ENCODE results near the gene TLE2.
"Not testable (repeated sequence)": the region's sequence is repeated elsewhere in the genome, so short reads cannot be mapped to it uniquely, and the experiment has no call there.

The TLE2 gene

GRCh38 chr19:3013263-3013725 lies 15.8 kb downstream of the TLE2 start:
- Histone ChIP-seq H2BK12ac (ENCODE audit: low read length) (no peak overlapping the region), H3K79me1 (ENCODE audit: low read depth, low read length) (no peaks in the 10 kb centered on the region), H3K4me1 (ENCODE audit: control insufficient read depth in 2 of 2, insufficient read depth in 1 of 2, low read depth in 1 of 2, low read length in 2 of 2) (peaks cover 0 to 12% of the 10 kb centered on the region in 2 donors), H3K9me3 (replicated peaks in 1 of 2; ENCODE audit: control insufficient read depth in 2 of 2, insufficient read depth in 1 of 2, low read depth in 1 of 2, low read length in 2 of 2) (no peaks in the 10 kb centered on the region), H2BK5ac (ENCODE audit: low read length) (no peak overlapping the region), H4K8ac (ENCODE audit: low read depth, low read length) (no peak overlapping the region), H3K4me2 (ENCODE audit: insufficient read depth, low read length, poor library complexity, severe bottlenecking) (no peak overlapping the region), H3K18ac (ENCODE audit: low read length) (peak overlapping the region; percentile 68), H4K91ac (ENCODE audit: low read depth, low read length, poor library complexity) (no peak overlapping the region), H2BK120ac (ENCODE audit: low read depth, low read length) (no peak overlapping the region), H3K4ac (ENCODE audit: low read length) (no peak overlapping the region), H3K23ac (ENCODE audit: low read depth, low read length, poor library complexity) (no peak overlapping the region), H3K36me3 (replicated peaks in 1 of 2; ENCODE audit: control insufficient read depth in 2 of 2, insufficient read depth in 2 of 2, low read length in 2 of 2) (no peaks in the 10 kb centered on the region), H2AK5ac (ENCODE audit: low read depth, low read length) (no peak overlapping the region), H3K4me3 (ENCODE audit: low read length in 2 of 2) (no peak overlapping the region), H3K14ac (ENCODE audit: low read length) (no peak overlapping the region), H2AFZ (ENCODE audit: low read length) (peak overlapping the region; percentile 41), H3K27ac (replicated peaks; ENCODE audit: low read length) (no peak overlapping the region), H2BK15ac (ENCODE audit: low read length) (no peak overlapping the region), H3K27me3 (ENCODE audit: control insufficient read depth in 3 of 3, insufficient read depth in 3 of 3, low read depth in 1 of 3, low read length in 3 of 3) (peaks cover 0 to 21% (median 2%) of the 10 kb centered on the region in 3 experiments), H3K9ac (ENCODE audit: low read depth, low read length, poor library complexity) (no peak overlapping the region)
- WGBS, 2 donors (ENCODE audit: extremely low coverage in 2 of 2, insufficient read length in 2 of 2, insufficient replicate concordance in 1 of 2), result no CpG with 5 or more reads among the region's 7 CpGs
- no peak for DNase-seq (ENCODE audit: low spot score)

- H3K27ac ChIP-seq (replicated peaks; ENCODE audit: low read length), result no peak overlapping the region
- peak overlapping the region; percentile 15 for H3K18ac ChIP-seq (ENCODE audit: low read length)
- H3K9me3 ChIP-seq (replicated peaks in 1 of 2; ENCODE audit: control insufficient read depth in 2 of 2, insufficient read depth in 1 of 2, low read depth in 1 of 2, low read length in 2 of 2), result no peaks in the 10 kb centered on the region
- no peaks in the 10 kb centered on the region for H3K36me3 ChIP-seq (replicated peaks in 1 of 2; ENCODE audit: control insufficient read depth in 2 of 2, insufficient read depth in 2 of 2, low read length in 2 of 2)
- H2BK5ac ChIP-seq (ENCODE audit: low read length), result no peak overlapping the region
- H3K14ac ChIP-seq (ENCODE audit: low read length), result no peak overlapping the region
- DNase-seq (ENCODE audit: low spot score), result no peak
- no peak overlapping the region for H3K4ac ChIP-seq (ENCODE audit: low read length)
- H2AK5ac ChIP-seq (ENCODE audit: low read depth, low read length), result peak overlapping the region; percentile 51
- H2BK120ac ChIP-seq (ENCODE audit: low read depth, low read length), result no peak overlapping the region
- peak overlapping the region; percentile 14 for H2BK12ac ChIP-seq (ENCODE audit: low read length)
- H3K27me3 ChIP-seq (ENCODE audit: control insufficient read depth in 3 of 3, insufficient read depth in 3 of 3, low read depth in 1 of 3, low read length in 3 of 3), result peaks cover 0 to 21% (median 2%) of the 10 kb centered on the region in 3 experiments
- H4K8ac ChIP-seq (ENCODE audit: low read depth, low read length), result no peak overlapping the region
- H3K9ac ChIP-seq (ENCODE audit: low read depth, low read length, poor library complexity), result peak overlapping the region; percentile 7
- no peak overlapping the region for H3K4me2 ChIP-seq (ENCODE audit: insufficient read depth, low read length, poor library complexity, severe bottlenecking)
- H2BK15ac ChIP-seq (ENCODE audit: low read length), result peak overlapping the region; percentile 62
- no peaks in the 10 kb centered on the region for H3K79me1 ChIP-seq (ENCODE audit: low read depth, low read length)
- no peak overlapping the region for H3K23ac ChIP-seq (ENCODE audit: low read depth, low read length, poor library complexity)
- WGBS, 2 donors (ENCODE audit: extremely low coverage in 2 of 2, insufficient read length in 2 of 2, insufficient replicate concordance in 1 of 2), result no CpG with 5 or more reads among the region's 16 CpGs
- no peak overlapping the region for H4K91ac ChIP-seq (ENCODE audit: low read depth, low read length, poor library complexity)
- peaks cover 0 to 12% of the 10 kb centered on the region in 2 donors for H3K4me1 ChIP-seq (ENCODE audit: control insufficient read depth in 2 of 2, insufficient read depth in 1 of 2, low read depth in 1 of 2, low read length in 2 of 2)
- H3K4me3 ChIP-seq (ENCODE audit: low read length in 2 of 2), result no peak overlapping the region
- H2AFZ ChIP-seq (ENCODE audit: low read length), result peak overlapping the region; percentile 41
These were observed 16.3 kb downstream of the TLE2 start for GRCh38 chr19:3012621-3013262.

DNA sequence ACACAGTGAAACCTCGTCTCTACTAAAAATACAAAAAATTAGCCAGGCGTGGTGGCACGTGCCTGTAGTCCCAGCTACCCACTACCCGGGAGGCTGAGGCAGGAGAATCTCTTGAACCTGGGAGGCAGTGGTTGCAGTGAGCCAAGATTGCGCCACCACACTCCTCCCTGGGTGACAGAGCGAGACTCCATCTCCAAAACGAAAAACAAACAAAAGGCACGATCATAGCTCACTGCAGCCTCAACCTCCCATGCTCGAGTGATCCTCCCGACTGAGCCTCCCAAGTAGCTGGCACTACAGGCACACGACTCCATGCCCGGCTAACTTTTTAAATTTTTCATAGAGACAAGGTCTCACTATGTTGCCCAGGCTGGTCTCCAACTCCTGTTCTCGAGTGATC lies 17.0 kb downstream of the TLE2 start:
- peaks cover 0 to 21% (median 2%) of the 10 kb centered on the region in 3 experiments for H3K27me3 ChIP-seq (ENCODE audit: control insufficient read depth in 3 of 3, insufficient read depth in 3 of 3, low read depth in 1 of 3, low read length in 3 of 3)
- not testable (repeated sequence) for H2AFZ ChIP-seq (ENCODE audit: low read length); H3K23ac ChIP-seq (ENCODE audit: low read depth, low read length, poor library complexity); DNase-seq (ENCODE audit: low spot score); H2BK5ac ChIP-seq (ENCODE audit: low read length); H2BK12ac ChIP-seq (ENCODE audit: low read length); H2BK15ac ChIP-seq (ENCODE audit: low read length); H3K4me2 ChIP-seq (ENCODE audit: insufficient read depth, low read length, poor library complexity, severe bottlenecking); H3K36me3 ChIP-seq (replicated peaks in 1 of 2; ENCODE audit: control insufficient read depth in 2 of 2, insufficient read depth in 2 of 2, low read length in 2 of 2); H3K18ac ChIP-seq (ENCODE audit: low read length); H3K4ac ChIP-seq (ENCODE audit: low read length); H4K8ac ChIP-seq (ENCODE audit: low read depth, low read length); H2BK120ac ChIP-seq (ENCODE audit: low read depth, low read length); H3K4me3 ChIP-seq (ENCODE audit: low read length in 2 of 2); H3K27ac ChIP-seq (replicated peaks; ENCODE audit: low read length); H4K91ac ChIP-seq (ENCODE audit: low read depth, low read length, poor library complexity); H3K14ac ChIP-seq (ENCODE audit: low read length); H3K79me1 ChIP-seq (ENCODE audit: low read depth, low read length); H3K9me3 ChIP-seq (replicated peaks in 1 of 2; ENCODE audit: control insufficient read depth in 2 of 2, insufficient read depth in 1 of 2, low read depth in 1 of 2, low read length in 2 of 2); H3K9ac ChIP-seq (ENCODE audit: low read depth, low read length, poor library complexity)
- peaks cover 0 to 12% of the 10 kb centered on the region in 2 donors for H3K4me1 ChIP-seq (ENCODE audit: control insufficient read depth in 2 of 2, insufficient read depth in 1 of 2, low read depth in 1 of 2, low read length in 2 of 2)
- peak overlapping the region; percentile 51 for H2AK5ac ChIP-seq (ENCODE audit: low read depth, low read length)
- WGBS, 2 donors (ENCODE audit: extremely low coverage in 2 of 2, insufficient read length in 2 of 2, insufficient replicate concordance in 1 of 2), result no CpG with 5 or more reads among the region's 13 CpGs

- H3K4ac ChIP-seq (ENCODE audit: low read length), result no peak overlapping the region
- peak overlapping the region; percentile 98 for H2BK15ac ChIP-seq (ENCODE audit: low read length)
- H3K9me3 ChIP-seq (replicated peaks in 1 of 2; ENCODE audit: control insufficient read depth in 2 of 2, insufficient read depth in 1 of 2, low read depth in 1 of 2, low read length in 2 of 2), result no peaks in the 10 kb centered on the region
- H2AFZ ChIP-seq (ENCODE audit: low read length), result no peak overlapping the region
- H3K14ac ChIP-seq (ENCODE audit: low read length), result no peak overlapping the region
- H3K18ac ChIP-seq (ENCODE audit: low read length), result peak overlapping the region; percentile 11
- H3K9ac ChIP-seq (ENCODE audit: low read depth, low read length, poor library complexity), result no peak overlapping the region
- H2BK5ac ChIP-seq (ENCODE audit: low read length), result no peak overlapping the region
- no peak overlapping the region for H2BK120ac ChIP-seq (ENCODE audit: low read depth, low read length)
- H4K91ac ChIP-seq (ENCODE audit: low read depth, low read length, poor library complexity), result no peak overlapping the region
- no peaks in the 10 kb centered on the region for H3K36me3 ChIP-seq (replicated peaks in 1 of 2; ENCODE audit: control insufficient read depth in 2 of 2, insufficient read depth in 2 of 2, low read length in 2 of 2)
- H4K8ac ChIP-seq (ENCODE audit: low read depth, low read length), result no peak overlapping the region
- peaks cover 0 to 12% of the 10 kb centered on the region in 2 donors for H3K4me1 ChIP-seq (ENCODE audit: control insufficient read depth in 2 of 2, insufficient read depth in 1 of 2, low read depth in 1 of 2, low read length in 2 of 2)
- no peaks in the 10 kb centered on the region for H3K79me1 ChIP-seq (ENCODE audit: low read depth, low read length)
- peaks cover 0 to 21% (median 2%) of the 10 kb centered on the region in 3 experiments for H3K27me3 ChIP-seq (ENCODE audit: control insufficient read depth in 3 of 3, insufficient read depth in 3 of 3, low read depth in 1 of 3, low read length in 3 of 3)
- no peak overlapping the region for H3K4me2 ChIP-seq (ENCODE audit: insufficient read depth, low read length, poor library complexity, severe bottlenecking)
- no peak for DNase-seq (ENCODE audit: low spot score)
- H3K23ac ChIP-seq (ENCODE audit: low read depth, low read length, poor library complexity), result no peak overlapping the region
- no peak overlapping the region for H2BK12ac ChIP-seq (ENCODE audit: low read length)
- WGBS, 2 donors (ENCODE audit: extremely low coverage in 2 of 2, insufficient read length in 2 of 2, insufficient replicate concordance in 1 of 2), result no CpG with 5 or more reads among the region's 13 CpGs
- H3K4me3 ChIP-seq (ENCODE audit: low read length in 2 of 2), result no peak overlapping the region
- peak overlapping the region; percentile 68 for H2AK5ac ChIP-seq (ENCODE audit: low read depth, low read length)
- no peak overlapping the region for H3K27ac ChIP-seq (replicated peaks; ENCODE audit: low read length)
These were observed 18.2 kb downstream of the TLE2 start for GRCh38 chr19:3010871-3011270.

All from neuronal stem cell (in vitro differentiated cells).